Measurements from ENCODE around the gene PGBD5. TPM values are rescaled to one million over a fixed set of nuclear protein-coding genes. Genes with fewer than 3 reads are reported as not detected.

The PGBD5 gene
- total and polyA plus RNA-seq, 9 donors, result 5.8 to 36.6 (median 23.7) TPM

Other genes with a start within 250 kb of the PGBD5 start
- gene COG2, start 216.1 kb upstream of the PGBD5 start, total RNA-seq, result 23.2 TPM
- 10 to 100 TPM; 16.3 to 23.1 (median 19.8) TPM for gene COG2, start 216.1 kb upstream of the PGBD5 start, polyA plus RNA-seq (ENCODE audit: insufficient read depth in 1 of 8, insufficient read length in 8 of 8, low replicate concordance in 1 of 8)